Sigmoid colon (tissue), 4 donors: ENCODE measurements around the gene PON1.

Source experiments
- EP300 ChIP-seq, 4 donors: sonication (generic); formaldehyde crosslinking; IDR thresholded peaks; one replicate each; pipeline ENCODE4 v1.6.1; 2017; ENCODE audit warnings: antibody characterized with exemption in 4 of 4
- POLR2A ChIP-seq, 2 donors: fragments of 450-650 bp; IDR thresholded peaks; one replicate each; pipeline ENCODE4 v1.6.1; 2016; ENCODE audit warnings: antibody characterized with exemption in 2 of 2, mild to moderate bottlenecking in 2 of 2, moderate library complexity in 2 of 2
- POLR2AphosphoS5 ChIP-seq, 4 donors: sonication (generic); formaldehyde crosslinking; IDR thresholded peaks; one replicate each; pipeline ENCODE4 v1.6.1; 2017; ENCODE audit warnings: antibody characterized with exemption in 4 of 4
- TF ChIP-seq, protein P1 (sequence below), 4 experiments: fragments of 450-650 bp in 3 of 4; fragments of 200-600 bp in 1 of 4; IDR thresholded peaks; one replicate each; pipeline ENCODE4 v1.5.1; 2016 to 2019; ENCODE audit warnings: antibody characterized with exemption in 4 of 4, mild to moderate bottlenecking in 3 of 4, moderate library complexity in 2 of 4

- TF ChIP-seq, protein P1, sequence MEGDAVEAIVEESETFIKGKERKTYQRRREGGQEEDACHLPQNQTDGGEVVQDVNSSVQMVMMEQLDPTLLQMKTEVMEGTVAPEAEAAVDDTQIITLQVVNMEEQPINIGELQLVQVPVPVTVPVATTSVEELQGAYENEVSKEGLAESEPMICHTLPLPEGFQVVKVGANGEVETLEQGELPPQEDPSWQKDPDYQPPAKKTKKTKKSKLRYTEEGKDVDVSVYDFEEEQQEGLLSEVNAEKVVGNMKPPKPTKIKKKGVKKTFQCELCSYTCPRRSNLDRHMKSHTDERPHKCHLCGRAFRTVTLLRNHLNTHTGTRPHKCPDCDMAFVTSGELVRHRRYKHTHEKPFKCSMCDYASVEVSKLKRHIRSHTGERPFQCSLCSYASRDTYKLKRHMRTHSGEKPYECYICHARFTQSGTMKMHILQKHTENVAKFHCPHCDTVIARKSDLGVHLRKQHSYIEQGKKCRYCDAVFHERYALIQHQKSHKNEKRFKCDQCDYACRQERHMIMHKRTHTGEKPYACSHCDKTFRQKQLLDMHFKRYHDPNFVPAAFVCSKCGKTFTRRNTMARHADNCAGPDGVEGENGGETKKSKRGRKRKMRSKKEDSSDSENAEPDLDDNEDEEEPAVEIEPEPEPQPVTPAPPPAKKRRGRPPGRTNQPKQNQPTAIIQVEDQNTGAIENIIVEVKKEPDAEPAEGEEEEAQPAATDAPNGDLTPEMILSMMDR (IDR thresholded peaks at IDR 0.05) = no peak
- TF ChIP-seq POLR2A (IDR thresholded peaks at IDR 0.05) (no peak), POLR2AphosphoS5 (IDR thresholded peaks at IDR 0.05) (no peak), EP300 (IDR thresholded peaks at IDR 0.05) (no peak)
Measured at GRCh38 chr7:95303013-95303905, 21.1 kb downstream of the PON1 start.
